Measurements from ENCODE around the gene ELL. TPM values are rescaled to one million over a fixed set of nuclear protein-coding genes. Genes with fewer than 3 reads are reported as not detected.

ELL gene
- polyA plus RNA-seq, 1 of the 3 experiments (the other 2 are of a cell fraction) = 7.4 TPM

GRCh38 chr19:18416778-18417249 is 105.1 kb downstream of the ELL start:
- Histone ChIP-seq H4K20me1 (ENCODE audit: insufficient read depth) (peaks cover 12% of the 10 kb centered on the region; the same call in 1 of the 2 replicates), H3K27me3 (ENCODE audit: insufficient read depth) (no peaks in the 10 kb centered on the region), H3K9me3 (no peaks in the 10 kb centered on the region), H3K9me2 (no peaks in the 10 kb centered on the region), H3K27ac (ENCODE audit: low read depth in 2 of 2, low read length in 1 of 2) (peak overlapping the region; percentile 89 to 93), H3K4me2 (peak overlapping the region; percentile 84), H3F3A (replicated peaks; ENCODE audit: insufficient read depth) (peaks cover 22% of the 10 kb centered on the region), H3K79me2 (ENCODE audit: insufficient read depth) (peaks cover 26% of the 10 kb centered on the region), H3K4me3 (ENCODE audit: low read depth in 2 of 2, low read length in 1 of 2) (peak overlapping the region; percentile 45 to 50), H3K4me1 (ENCODE audit: control insufficient read depth in 1 of 2, insufficient read depth in 2 of 2, low read depth in 1 of 2, low read length in 1 of 2) (peaks cover 44 to 53% of the 10 kb centered on the region in 2 experiments; a peak in 3 of 4 replicates), H2AFZ (ENCODE audit: low read depth) (peak overlapping the region; percentile 53; the same call in 1 of the 2 replicates), H3K9ac (peak overlapping the region; percentile 79), H3K36me3 (replicated peaks in 1 of 2; ENCODE audit: control insufficient read depth in 1 of 2, insufficient read depth in 2 of 2, low read length in 1 of 2) (no peaks in the 10 kb centered on the region)
- peak; percentile 92 for DNase-seq
- TF ChIP-seq JUND (IDR thresholded peaks at IDR 0.05) (no peak), TAF1 (IDR thresholded peaks at IDR 0.05; ENCODE audit: borderline replicate concordance, low read depth, low read length) (0 out of 2 replicates have a peak, but pooled peaks have one; percentile 17), MAX (IDR thresholded peaks at IDR 0.05; ENCODE audit: low read depth) (peak; percentile 90), RFX5 (IDR thresholded peaks at IDR 0.05; ENCODE audit: low read length) (no peak), CHD2 (IDR thresholded peaks at IDR 0.05; ENCODE audit: low read length, partially characterized antibody) (peak; percentile 41), MXI1 (IDR thresholded peaks at IDR 0.05; ENCODE audit: low read depth, low read length) (peak; percentile 81), GABPA (IDR thresholded peaks at IDR 0.05; ENCODE audit: low read depth) (no peak), NFIC (IDR thresholded peaks at IDR 0.05; ENCODE audit: borderline replicate concordance) (no peak), ZBTB33 (IDR thresholded peaks at IDR 0.05; ENCODE audit: borderline replicate concordance, low read depth) (no peak), SMC3 (IDR thresholded peaks at IDR 0.05; ENCODE audit: low read depth, low read length) (no peak), EZH2phosphoT487 (IDR thresholded peaks at IDR 0.05; ENCODE audit: borderline replicate concordance, low read depth) (no peak), MEF2A (IDR thresholded peaks at IDR 0.05; ENCODE audit: borderline replicate concordance, low read depth) (no peak)
- WGBS (ENCODE audit: low lambda C conversion rate) = 3% methylated on average over 36 of the region's 44 CpGs
- ChIA-PET POLR2A (interaction anchor here (0.7 to 1.4 kb wide), 7 partner anchors 12 to 211 kb away, joined by 3 to 6 read pairs (median 3); partner anchors contain the start of gene JUND), CTCF (interaction anchor here (0.9 to 12.1 kb wide), 8 partner anchors 19 to 137 kb away, joined by 3 to 217 read pairs (median 4); partner anchors contain the start of genes GDF15, JUND and LSM4)

- Histone ChIP-seq H3K4me2 (no peak overlapping the region; the same call in 1 of the 2 replicates), H3K9me2 (no peaks in the 10 kb centered on the region), H3K4me1 (ENCODE audit: control insufficient read depth in 1 of 2, insufficient read depth in 2 of 2, low read depth in 1 of 2, low read length in 1 of 2) (peaks cover 42 to 44% of the 10 kb centered on the region in 2 experiments; a peak in 3 of 4 replicates), H3K27ac (ENCODE audit: low read depth in 2 of 2, low read length in 1 of 2) (no peak overlapping the region), H4K20me1 (ENCODE audit: insufficient read depth) (no peaks in the 10 kb centered on the region; the same call in 1 of the 2 replicates), H3K79me2 (ENCODE audit: insufficient read depth) (peaks cover 11% of the 10 kb centered on the region), H3K9me3 (no peaks in the 10 kb centered on the region), H3K27me3 (ENCODE audit: insufficient read depth) (no peaks in the 10 kb centered on the region), H3F3A (replicated peaks; ENCODE audit: insufficient read depth) (peaks cover 22% of the 10 kb centered on the region), H3K36me3 (replicated peaks in 1 of 2; ENCODE audit: control insufficient read depth in 1 of 2, insufficient read depth in 2 of 2, low read length in 1 of 2) (no peaks in the 10 kb centered on the region), H2AFZ (ENCODE audit: low read depth) (no peak overlapping the region), H3K4me3 (ENCODE audit: low read depth in 2 of 2, low read length in 1 of 2) (no peak overlapping the region), H3K9ac (no peak overlapping the region)
- 88% methylated on average over 18 of the region's 25 CpGs for WGBS (ENCODE audit: low lambda C conversion rate)
- DNase-seq = no peak
- POLR2A ChIA-PET = interaction anchor here (1.7 kb wide), 1 partner anchor 134 kb away, joined by 7 read pairs; the partner anchor contains the start of gene JUND
- CTCF ChIA-PET = interaction anchor here (1.1 to 12.1 kb wide), 6 partner anchors 23 to 175 kb away, joined by 3 to 217 read pairs (median 62); partner anchors contain the start of genes GDF15 and JUND
- TF ChIP-seq MAX (IDR thresholded peaks at IDR 0.05; ENCODE audit: low read depth) = no peak
- TF ChIP-seq RXRA (IDR thresholded peaks at IDR 0.05; ENCODE audit: borderline replicate concordance, low read depth) = no peak
- no peak for TF ChIP-seq RFX5 (IDR thresholded peaks at IDR 0.05; ENCODE audit: low read length)
- TF ChIP-seq ZBTB33 (IDR thresholded peaks at IDR 0.05; ENCODE audit: borderline replicate concordance, low read depth) = no peak
- TF ChIP-seq CTCF (IDR thresholded peaks at IDR 0.05) = no peak
- TF ChIP-seq POLR2AphosphoS5 (IDR thresholded peaks at IDR 0.05; ENCODE audit: low read depth, low read length) = no peak
Measured at GRCh38 chr19:18415178-18415867, 106.5 kb downstream of the ELL start.
